Kidney capillary endothelial cell (primary cell): ENCODE data around the gene NKX1-2.
A peak's percentile ranks its signal among the peaks of the same experiment; 100 is the strongest.

ENCODE experiments used
- DNase-seq: peaks from one replicate; pipeline ENCODE4 v3.0.0-alpha.2; 2018; ENCODE audit warnings: low spot score

The NKX1-2 gene

GRCh38 chr10:124417895-124418725 lies 31.7 kb downstream of the NKX1-2 start:
- peak; percentile 50 for DNase-seq

DNA sequence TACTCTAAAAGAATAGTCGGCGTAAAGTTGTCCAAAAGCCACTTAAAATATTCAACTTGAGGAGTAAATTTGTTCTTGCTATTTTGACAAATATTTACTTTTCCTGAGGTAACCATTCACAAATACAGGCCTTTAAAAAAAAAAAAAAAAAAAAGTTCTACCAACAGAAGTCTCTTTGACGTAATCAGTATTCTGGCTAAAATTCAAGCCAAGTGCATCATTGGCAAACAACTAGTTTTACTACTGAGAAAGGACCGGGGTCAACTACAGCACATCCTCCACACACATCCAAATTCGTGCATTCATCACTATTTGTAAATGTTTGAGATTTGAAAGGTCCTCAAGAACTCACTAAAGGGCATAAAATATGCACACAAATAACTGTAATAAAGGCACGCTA lies 33.1 kb downstream of the NKX1-2 start:
- DNase-seq: no peak

- no peak for DNase-seq
Observed at GRCh38 chr10:124415210-124415609, 34.6 kb downstream of the NKX1-2 start.

GRCh38 chr10:124414076-124414475 lies 35.8 kb downstream of the NKX1-2 start:
- DNase-seq: no peak

GRCh38 chr10:124409696-124410095 lies 40.1 kb downstream of the NKX1-2 start:
- DNase-seq: no peak

DNA sequence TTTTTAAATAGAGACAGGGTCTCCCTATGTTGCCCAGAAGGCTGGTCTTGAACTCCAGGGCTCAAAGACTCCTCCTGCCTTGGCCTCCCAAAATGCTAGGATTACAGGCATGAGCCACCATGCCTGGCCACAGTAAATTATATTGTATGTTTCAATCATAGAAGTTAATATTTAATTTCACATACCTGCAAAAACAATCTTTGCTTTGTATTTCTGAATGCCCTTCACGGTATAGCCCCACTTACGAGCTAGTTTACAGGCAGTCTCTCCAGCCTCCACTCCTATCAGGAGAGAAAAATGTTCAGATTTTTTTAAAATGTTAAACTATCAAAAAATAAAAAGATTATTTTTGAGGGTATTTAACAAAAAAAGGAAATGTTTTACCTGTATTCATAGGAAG lies 41.5 kb downstream of the NKX1-2 start:
- no peak for DNase-seq

GRCh38 chr10:124407456-124407855 lies 42.4 kb downstream of the NKX1-2 start:
- no peak for DNase-seq

DNA sequence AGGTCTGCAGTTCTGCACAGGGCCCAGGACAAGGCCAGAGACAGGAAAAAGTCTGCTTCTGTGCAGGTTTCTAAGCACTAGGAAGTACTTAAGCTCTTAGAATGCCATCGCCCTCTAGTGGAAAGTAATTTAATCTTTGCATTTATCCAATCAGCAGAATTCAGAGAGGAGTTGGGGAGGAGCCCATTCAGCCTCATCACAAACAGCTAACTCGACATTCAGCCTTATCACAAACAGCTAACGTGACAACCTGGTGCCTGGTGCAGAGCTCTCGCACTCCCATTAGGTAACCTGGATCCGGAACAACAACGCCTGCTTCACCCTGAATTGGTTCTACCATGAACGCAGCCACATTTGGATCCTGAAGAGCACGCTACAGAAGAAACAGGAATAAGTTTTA lies 46.3 kb downstream of the NKX1-2 start:
- peak; percentile 73 for DNase-seq

GRCh38 chr10:124402273-124402672 lies 47.6 kb downstream of the NKX1-2 start:
- no peak for DNase-seq

- DNase-seq: no peak
Observed at GRCh38 chr10:124401633-124402032, 48.2 kb downstream of the NKX1-2 start.
